ENCODE measurements around the gene BNIP5. TPM values are rescaled to one million over a fixed set of nuclear protein-coding genes. Genes with fewer than 3 reads are reported as not detected.

The BNIP5 gene
- total RNA-seq, 1 experiment from 2014 or later = not detected

- Mint-ChIP-seq H3K9me3 (no peaks in the 10 kb centered on the region), H3K4me1 (peaks cover 10% of the 10 kb centered on the region), H3K27ac (no peak overlapping the region), H3K4me3 (no peak overlapping the region), H3K36me3 (no peaks in the 10 kb centered on the region), H3K27me3 (ENCODE audit: low read depth) (no peaks in the 10 kb centered on the region)
- TF ChIP-seq FOXP4 (CRISPR knock-in tag; IDR thresholded peaks at IDR 0.05) = no peak
- peak; percentile 69 for TF ChIP-seq GABPB1 (CRISPR knock-in tag; IDR thresholded peaks at IDR 0.05)
- POLR2A ChIA-PET = no interaction called here
- CTCF ChIA-PET = interaction anchor here (0.6 to 6.7 kb wide), 4 partner anchors 12 to 64 kb away, joined by 3 to 65 read pairs (median 4); no protein-coding TSS in a partner anchor
- DNase-seq (ENCODE audit: low spot score) = no peak
- ATAC-seq = no peak
Measured at GRCh38 chr6:36290668-36291620, 45.7 kb downstream of the BNIP5 start.

GRCh38 chr6:36289281-36289878 lies 47.3 kb downstream of the BNIP5 start:
- CTCF ChIA-PET = interaction anchor here (1.0 to 6.7 kb wide), 3 partner anchors 13 to 150 kb away, joined by 3 to 65 read pairs (median 9); no protein-coding TSS in a partner anchor
- no peaks in the 10 kb centered on the region for H3K9me3 Mint-ChIP-seq
- H3K36me3 Mint-ChIP-seq = no peaks in the 10 kb centered on the region
- DNase-seq (ENCODE audit: low spot score) (no peak), ATAC-seq (peak; percentile 46)
- peaks cover 10% of the 10 kb centered on the region for H3K4me1 Mint-ChIP-seq
- TF ChIP-seq MYBL2 (CRISPR knock-in tag; IDR thresholded peaks at IDR 0.05) = no peak
- no peak for TF ChIP-seq ZNF263 (CRISPR knock-in tag; IDR thresholded peaks at IDR 0.05; ENCODE audit: low read depth)
- no peak for TF ChIP-seq OVOL2 (CRISPR knock-in tag; IDR thresholded peaks at IDR 0.05; ENCODE audit: borderline replicate concordance)
- TF ChIP-seq IRF1 (CRISPR knock-in tag; IDR thresholded peaks at IDR 0.05) = no peak
- TF ChIP-seq CTCF (IDR thresholded peaks at IDR 0.05) = no peak
- TF ChIP-seq, protein P1, sequence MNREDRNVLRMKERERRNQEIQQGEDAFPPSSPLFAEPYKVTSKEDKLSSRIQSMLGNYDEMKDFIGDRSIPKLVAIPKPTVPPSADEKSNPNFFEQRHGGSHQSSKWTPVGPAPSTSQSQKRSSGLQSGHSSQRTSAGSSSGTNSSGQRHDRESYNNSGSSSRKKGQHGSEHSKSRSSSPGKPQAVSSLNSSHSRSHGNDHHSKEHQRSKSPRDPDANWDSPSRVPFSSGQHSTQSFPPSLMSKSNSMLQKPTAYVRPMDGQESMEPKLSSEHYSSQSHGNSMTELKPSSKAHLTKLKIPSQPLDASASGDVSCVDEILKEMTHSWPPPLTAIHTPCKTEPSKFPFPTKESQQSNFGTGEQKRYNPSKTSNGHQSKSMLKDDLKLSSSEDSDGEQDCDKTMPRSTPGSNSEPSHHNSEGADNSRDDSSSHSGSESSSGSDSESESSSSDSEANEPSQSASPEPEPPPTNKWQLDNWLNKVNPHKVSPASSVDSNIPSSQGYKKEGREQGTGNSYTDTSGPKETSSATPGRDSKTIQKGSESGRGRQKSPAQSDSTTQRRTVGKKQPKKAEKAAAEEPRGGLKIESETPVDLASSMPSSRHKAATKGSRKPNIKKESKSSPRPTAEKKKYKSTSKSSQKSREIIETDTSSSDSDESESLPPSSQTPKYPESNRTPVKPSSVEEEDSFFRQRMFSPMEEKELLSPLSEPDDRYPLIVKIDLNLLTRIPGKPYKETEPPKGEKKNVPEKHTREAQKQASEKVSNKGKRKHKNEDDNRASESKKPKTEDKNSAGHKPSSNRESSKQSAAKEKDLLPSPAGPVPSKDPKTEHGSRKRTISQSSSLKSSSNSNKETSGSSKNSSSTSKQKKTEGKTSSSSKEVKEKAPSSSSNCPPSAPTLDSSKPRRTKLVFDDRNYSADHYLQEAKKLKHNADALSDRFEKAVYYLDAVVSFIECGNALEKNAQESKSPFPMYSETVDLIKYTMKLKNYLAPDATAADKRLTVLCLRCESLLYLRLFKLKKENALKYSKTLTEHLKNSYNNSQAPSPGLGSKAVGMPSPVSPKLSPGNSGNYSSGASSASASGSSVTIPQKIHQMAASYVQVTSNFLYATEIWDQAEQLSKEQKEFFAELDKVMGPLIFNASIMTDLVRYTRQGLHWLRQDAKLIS (CRISPR knock-in tag; IDR thresholded peaks at IDR 0.05; ENCODE audit: borderline replicate concordance) = no peak
- TF ChIP-seq, protein P2, sequence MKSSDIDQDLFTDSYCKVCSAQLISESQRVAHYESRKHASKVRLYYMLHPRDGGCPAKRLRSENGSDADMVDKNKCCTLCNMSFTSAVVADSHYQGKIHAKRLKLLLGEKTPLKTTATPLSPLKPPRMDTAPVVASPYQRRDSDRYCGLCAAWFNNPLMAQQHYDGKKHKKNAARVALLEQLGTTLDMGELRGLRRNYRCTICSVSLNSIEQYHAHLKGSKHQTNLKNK (CRISPR knock-in tag; IDR thresholded peaks at IDR 0.05) = no peak
- TF ChIP-seq TCF7 (CRISPR knock-in tag; IDR thresholded peaks at IDR 0.05; ENCODE audit: low read depth) = no peak
- TF ChIP-seq ZNF423 (CRISPR knock-in tag; IDR thresholded peaks at IDR 0.05) = no peak
- no peak for TF ChIP-seq ERG (CRISPR knock-in tag; IDR thresholded peaks at IDR 0.05)
- no peak for TF ChIP-seq FOXJ3 (CRISPR knock-in tag; IDR thresholded peaks at IDR 0.05; ENCODE audit: borderline replicate concordance)
- no peak for TF ChIP-seq NFATC4 (CRISPR knock-in tag; IDR thresholded peaks at IDR 0.05)
- TF ChIP-seq CREB1 (CRISPR knock-in tag; IDR thresholded peaks at IDR 0.05) = no peak
- H3K27ac Mint-ChIP-seq = no peak overlapping the region
- POLR2A ChIA-PET = no interaction called here
- peaks cover 11% of the 10 kb centered on the region for H3K27me3 Mint-ChIP-seq (ENCODE audit: low read depth)
- H3K4me3 Mint-ChIP-seq = no peak overlapping the region
